HG03442 (cell line): ENCODE data around the gene PIGS.
"Not testable (repeated sequence)": the region's sequence is repeated elsewhere in the genome, so short reads cannot be mapped to it uniquely, and the experiment has no call there.

Source experiments
- ATAC-seq: cut with Tn5 transposase; IDR thresholded peaks from one replicate; pipeline ENCODE4 v1.9.1; 2021; ENCODE audit warnings: mild to moderate bottlenecking, moderate library complexity; ENCODE audit not compliant: unreplicated experiment

PIGS gene

GRCh38 chr17:28532050-28532960 lies 39.0 kb downstream of the PIGS start:
- ATAC-seq = no peak

GRCh38 chr17:28530926-28531325 lies 40.4 kb downstream of the PIGS start:
- ATAC-seq = no peak

- no peak for ATAC-seq
These were observed 41.1 kb downstream of the PIGS start for GRCh38 chr17:28530250-28530649.

- ATAC-seq = no peak
These were observed 42.3 kb downstream of the PIGS start for GRCh38 chr17:28529013-28529400.

- ATAC-seq = no peak
These were observed 42.9 kb downstream of the PIGS start for GRCh38 chr17:28528327-28529012.

DNA sequence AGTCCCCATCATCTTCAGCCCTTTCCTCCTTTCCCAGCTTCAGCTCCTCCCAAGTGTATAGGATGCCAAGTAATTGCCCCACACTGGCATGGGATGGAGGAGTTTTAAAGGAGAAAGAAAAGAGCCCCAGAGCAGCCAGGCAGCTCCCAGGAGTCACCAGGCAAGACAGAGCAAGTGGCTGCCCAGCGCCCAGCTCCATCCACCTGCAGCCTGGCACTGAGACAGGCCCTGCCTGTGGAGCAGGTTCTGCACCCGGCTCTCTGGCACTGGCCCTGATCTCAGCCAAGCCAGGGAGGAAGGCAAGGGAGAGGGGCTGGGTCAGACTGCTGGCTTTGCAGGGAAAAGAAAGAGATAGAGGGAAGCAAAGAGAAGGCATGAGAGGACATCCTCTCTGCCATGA lies 43.5 kb downstream of the PIGS start:
- ATAC-seq = no peak

- no peak for ATAC-seq
These were observed 44.1 kb downstream of the PIGS start for GRCh38 chr17:28527181-28527681.

DNA sequence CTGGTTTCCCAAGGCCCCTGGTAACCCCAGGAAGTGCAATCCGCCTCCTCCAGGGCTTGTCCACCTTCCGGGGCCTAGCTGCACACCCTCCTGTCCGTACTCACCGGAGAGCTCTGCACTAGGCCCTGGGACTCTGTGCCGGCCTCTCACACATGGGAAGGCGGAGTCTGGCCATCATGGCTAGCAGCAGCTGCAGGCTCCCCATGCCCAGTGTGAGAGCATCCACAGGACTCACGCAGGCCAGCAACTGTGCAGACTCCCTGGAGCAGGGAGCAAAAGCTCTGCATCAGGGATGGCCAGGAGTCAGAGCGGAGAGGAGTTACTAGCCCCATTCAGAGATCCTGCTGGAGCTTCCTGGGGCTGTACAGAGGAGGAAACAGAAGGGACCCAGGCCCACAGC lies 44.9 kb downstream of the PIGS start:
- ATAC-seq = no peak

GRCh38 chr17:28524476-28525424 lies 46.6 kb downstream of the PIGS start:
- no peak for ATAC-seq

DNA sequence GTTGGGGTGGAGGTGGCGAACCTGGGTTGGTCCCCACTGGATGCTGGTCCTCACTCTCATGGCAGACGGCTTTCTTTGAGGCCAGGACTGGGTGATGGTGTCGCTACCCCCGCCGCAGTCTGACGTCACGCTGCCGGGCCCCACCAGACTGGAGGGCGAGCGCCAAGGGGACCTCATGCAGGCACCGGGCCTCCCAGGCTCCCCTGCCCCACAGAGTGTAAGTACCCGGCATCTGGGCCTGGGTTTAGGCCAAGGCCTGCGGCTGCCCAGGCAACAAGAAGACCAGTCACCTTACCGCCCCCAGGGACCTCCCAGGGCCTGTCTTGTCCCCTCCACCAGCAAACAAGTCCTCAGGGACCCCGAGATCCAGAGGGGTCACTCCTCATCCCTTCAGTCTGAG lies 47.4 kb downstream of the PIGS start:
- ATAC-seq = no peak

DNA sequence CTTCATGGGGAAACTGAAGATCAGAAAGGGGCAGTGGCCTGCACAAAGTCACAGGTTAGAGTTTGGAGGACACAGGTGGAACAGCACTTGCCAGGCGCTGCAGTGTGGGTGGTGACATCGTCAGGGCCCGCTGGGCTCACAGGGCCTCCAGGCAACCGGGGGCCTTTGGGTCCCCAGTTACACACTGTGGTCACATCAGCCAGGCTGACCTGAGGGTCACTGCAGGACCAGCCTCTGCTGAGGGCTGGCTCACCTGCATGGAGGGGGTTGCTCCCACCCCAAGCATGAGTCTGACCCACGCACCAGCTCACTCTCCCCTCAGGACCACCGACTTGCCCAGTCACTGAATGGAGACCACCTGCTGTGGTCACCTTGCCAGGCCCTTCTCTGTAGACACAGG lies 48.1 kb downstream of the PIGS start:
- no peak for ATAC-seq

DNA sequence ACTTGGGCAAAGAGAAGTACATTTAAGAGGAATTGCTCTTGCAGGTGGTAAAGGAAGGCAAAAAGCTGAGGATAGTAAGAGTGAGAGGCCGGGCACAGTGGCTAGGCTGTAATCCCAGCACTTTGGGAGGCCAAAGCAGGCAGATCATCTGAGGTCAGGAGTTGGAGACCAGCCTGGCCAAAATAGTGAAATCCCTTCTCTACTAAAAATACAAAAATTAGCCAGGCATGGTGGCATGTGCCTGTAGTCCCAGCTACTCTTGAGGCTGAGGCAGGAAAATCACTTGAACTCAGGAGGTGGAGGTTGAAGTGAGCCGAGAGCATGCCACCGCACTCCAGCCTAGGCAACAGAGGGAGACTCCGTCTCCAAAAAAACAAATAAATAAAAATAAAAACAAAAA lies 49.0 kb downstream of the PIGS start:
- ATAC-seq = not testable (repeated sequence)

DNA sequence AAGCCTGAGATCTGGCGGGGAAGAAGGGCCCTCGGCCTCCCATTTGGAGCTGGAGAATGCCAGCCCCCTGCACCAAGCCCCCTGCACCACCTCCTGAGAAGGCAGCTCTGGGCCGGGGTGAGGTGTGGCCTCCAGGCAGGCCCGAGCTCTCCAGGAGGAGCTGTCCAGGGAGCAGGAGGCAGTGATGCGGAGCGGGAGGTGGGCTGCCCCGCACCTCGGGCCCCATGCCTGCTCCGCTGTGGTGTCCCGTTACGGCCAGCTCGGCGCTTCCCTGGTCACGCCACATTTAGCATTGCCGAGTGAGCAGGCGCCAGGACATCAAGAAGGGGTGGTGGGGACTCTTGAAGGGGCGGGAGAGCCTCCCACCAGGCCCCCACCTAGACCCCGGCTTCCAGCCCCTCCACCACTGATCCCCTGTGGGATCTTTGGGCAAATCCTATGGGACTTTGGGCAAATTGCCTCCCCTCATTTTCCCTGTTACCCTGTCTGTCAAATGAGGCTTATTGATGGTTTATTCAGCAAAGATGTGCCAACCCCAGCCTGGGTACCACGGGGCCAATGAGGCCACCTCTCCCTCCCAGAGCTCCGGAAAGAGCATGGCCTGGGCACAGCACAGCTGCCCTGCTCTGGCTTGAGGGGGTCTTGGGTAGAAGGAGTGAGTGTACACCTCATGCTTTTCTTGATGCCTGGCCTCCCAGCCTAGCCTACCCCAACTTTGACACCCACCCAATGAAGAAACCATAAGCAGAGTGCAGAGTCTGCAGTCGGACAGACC lies 49.8 kb downstream of the PIGS start:
- ATAC-seq = no peak

DNA sequence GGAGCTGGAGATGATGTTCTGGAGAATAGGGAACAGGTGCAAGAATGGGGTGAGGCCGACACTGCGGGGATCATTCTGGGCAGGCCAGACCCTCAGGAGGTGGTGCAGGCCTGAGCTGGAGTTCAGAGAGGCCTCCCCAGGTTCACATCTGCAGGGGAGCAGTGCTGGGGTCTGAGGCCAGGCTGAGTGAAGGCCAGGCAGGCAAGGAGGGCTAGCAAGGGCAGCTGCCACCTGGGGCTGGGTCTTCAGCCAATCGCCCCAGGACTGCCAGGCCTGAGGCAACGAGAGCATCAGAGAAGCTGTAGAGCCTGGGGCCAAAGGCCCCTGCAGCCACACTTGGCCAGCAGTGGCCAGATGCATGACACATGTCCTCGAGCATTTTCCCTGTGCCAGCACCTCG lies 50.6 kb downstream of the PIGS start:
- ATAC-seq = no peak

GRCh38 chr17:28519236-28519635 lies 52.1 kb downstream of the PIGS start:
- no peak for ATAC-seq

DNA sequence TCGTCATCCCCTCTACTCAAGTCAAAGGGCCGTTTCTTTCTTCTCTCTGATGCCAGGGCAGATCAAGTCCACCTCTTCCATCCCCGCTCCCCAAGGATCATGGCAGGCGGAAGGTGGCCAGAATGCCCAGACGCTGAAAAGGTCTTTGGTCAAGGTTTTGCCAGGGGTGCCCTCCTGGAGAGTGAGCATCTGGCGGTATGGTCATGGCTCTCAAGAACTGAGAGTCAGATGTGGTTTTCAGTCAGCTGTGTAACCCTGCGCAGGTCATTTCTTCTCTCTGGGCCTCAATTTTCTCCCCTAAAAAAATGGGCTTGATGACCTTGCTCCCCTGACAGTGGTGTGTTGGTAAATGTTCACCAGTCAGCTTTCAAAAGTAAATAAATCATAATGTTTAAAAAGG lies 52.7 kb downstream of the PIGS start:
- ATAC-seq = no peak

- ATAC-seq = no peak
These were observed 53.2 kb downstream of the PIGS start for GRCh38 chr17:28518132-28518531.

DNA sequence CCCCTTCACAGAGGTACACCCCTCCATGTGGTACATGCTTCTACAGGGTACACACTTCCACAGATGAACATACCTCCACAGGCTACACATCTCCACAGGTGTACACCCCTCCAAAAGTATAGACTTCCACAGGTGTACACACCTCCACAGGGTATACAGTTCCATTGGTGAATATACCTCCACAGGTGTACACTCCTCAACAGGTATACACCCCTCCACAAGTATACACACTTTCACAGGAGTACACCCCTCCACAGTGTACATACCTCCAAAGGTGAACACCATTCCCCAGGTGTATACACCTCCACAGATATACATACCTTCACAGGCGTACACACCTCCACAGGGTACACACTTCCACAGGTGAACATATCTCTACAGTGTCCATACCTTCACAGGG lies 55.8 kb downstream of the PIGS start:
- no peak for ATAC-seq

- ATAC-seq = no peak
These were observed 56.7 kb downstream of the PIGS start for GRCh38 chr17:28514561-28515002.

GRCh38 chr17:28513476-28513875 lies 57.8 kb downstream of the PIGS start:
- ATAC-seq = no peak
